Fibroblast of gingiva (primary cell): ENCODE measurements around the gene APOE.
"Not testable (repeated sequence)": the region's sequence is repeated elsewhere in the genome, so short reads cannot be mapped to it uniquely, and the experiment has no call there.

Experiments used
- DNase-seq: peaks from one replicate; pipeline ENCODE4 v3.0.0-alpha.2; 2011; ENCODE audit warnings: low read depth

Gene APOE

DNA sequence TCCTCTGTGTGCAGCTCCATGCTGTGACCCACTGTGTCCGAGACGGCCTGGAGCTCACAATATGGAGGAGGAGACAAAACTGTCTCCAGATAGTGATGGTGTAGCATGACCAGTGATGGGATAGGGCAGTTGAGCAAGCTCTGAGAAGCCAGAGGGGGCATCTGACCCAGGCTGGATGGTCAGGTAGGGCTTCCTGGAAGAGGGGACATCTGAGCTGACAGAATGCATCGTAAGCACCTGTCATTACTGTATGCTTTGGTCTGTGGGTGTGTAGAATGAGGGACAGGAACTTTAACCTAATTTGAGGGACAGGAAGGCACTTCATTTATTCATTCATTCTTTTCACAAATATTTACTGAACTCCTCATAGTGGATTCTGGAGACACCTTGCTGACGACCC is 21.0 kb upstream of the APOE start:
- DNase-seq, result no peak

DNA sequence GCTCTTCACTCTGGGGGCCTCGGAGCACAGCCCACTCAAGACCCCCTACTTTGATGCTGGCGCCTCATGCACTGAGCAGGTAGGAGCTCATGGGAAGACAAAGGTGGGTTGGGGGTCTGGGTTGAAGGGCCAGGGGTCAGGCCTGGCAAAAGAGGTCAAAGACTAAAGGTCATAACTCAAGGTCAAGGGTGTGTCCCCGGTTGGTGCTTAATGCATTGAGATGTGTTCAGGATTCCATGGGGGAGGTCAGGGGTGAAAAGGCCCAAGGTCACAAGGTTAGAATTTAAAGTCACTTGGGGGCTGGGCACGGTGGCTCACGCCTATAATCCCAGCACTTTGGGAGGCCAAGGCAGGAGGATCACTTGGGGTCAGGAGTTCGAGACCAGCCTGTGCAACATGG is 19.5 kb upstream of the APOE start:
- DNase-seq, result no peak

DNA sequence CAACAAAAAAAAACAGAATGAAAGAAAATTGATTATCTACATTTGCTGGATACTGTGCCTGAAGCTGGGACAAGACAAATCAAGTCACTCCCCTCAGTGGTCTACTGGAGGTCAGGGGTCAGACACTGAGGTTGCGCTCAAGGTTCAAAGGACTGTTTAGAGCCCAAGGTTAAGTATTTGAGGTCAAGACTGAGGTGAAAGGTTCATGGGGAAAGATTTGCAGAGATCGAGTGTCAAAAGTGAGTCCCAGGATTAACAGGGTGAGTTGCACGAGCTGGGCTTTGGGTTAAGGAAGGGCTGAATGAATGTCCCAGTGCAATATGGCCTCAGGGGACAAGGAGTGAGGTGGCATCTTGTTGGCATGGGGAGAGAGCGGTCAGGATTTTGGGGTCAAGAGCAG is 17.9 kb upstream of the APOE start:
- no peak for DNase-seq

DNA sequence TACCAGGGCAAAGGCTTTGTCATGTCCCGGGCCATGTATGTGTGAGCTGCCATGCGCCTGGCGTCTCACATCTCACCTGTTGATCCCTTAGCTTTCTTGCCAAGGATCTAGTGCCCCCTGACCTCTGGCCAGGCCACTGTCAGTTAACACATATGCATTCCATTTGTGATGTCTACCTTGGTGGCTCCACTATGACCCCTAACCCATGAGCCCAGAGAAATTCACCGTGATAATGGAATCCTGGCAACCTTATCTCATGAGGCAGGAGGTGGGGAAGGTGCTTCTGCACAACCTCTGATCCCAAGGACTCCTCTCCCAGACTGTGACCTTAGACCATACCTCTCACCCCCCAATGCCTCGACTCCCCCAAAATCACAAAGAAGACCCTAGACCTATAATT is 17.3 kb upstream of the APOE start:
- DNase-seq, result not testable (repeated sequence)

DNA sequence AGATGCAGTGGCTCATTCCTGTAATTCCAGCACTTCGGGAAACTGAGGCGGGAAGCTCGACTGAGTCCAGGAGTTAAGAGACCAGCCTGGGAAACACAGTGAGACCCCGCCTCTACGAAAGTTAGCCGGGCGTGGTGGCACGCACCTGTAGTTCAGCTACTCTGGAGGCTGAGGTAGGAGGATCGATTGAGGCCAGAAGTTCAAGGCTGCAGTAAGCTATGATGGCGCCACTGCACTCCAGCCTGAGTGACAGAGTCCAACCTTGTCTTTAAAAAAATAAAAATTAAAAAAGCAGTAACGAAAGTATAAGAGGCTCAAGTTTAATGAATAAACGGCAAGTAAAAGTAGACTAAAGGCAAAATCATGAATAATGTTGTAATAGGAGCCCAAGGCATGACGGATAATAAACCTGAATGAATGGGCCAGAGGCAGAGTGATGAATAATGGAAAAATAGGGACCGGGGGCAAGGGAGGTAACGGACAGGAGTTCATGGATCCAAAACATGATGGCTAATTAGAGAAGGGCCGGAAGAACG is 15.7 kb upstream of the APOE start:
- DNase-seq, result no peak

DNA sequence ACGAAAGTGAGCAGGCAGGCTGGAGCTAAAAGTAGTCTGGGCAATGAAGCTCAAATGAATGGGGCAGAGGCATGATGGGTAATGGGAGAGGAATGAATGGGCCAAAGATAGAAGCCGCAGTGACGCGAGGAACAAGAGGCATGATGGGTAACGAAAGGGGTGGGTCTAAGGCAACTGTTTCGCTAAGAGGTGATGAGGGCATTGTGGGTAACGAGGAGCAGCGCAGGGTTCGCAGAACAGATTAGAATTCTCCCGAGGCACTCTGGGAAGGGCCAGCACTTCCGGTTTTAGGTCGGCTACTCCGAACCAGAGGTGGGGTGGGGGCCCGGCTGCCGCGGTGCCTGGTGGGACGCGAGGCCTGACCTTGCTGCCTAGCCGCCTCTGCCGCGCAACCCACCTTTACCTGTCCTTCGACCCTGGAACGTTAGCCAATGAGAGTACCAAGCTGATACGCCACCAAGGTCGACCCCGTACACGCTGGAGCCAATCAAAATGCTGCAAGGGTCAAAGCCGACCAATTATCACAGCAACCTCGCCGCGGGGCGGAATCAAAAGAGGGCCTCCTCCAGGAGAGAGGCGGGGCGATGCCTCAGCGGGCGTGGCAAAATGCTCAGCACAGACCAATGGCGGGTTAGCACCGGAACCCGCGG is 15.1 kb upstream of the APOE start:
- peak; percentile 100 for DNase-seq

DNA sequence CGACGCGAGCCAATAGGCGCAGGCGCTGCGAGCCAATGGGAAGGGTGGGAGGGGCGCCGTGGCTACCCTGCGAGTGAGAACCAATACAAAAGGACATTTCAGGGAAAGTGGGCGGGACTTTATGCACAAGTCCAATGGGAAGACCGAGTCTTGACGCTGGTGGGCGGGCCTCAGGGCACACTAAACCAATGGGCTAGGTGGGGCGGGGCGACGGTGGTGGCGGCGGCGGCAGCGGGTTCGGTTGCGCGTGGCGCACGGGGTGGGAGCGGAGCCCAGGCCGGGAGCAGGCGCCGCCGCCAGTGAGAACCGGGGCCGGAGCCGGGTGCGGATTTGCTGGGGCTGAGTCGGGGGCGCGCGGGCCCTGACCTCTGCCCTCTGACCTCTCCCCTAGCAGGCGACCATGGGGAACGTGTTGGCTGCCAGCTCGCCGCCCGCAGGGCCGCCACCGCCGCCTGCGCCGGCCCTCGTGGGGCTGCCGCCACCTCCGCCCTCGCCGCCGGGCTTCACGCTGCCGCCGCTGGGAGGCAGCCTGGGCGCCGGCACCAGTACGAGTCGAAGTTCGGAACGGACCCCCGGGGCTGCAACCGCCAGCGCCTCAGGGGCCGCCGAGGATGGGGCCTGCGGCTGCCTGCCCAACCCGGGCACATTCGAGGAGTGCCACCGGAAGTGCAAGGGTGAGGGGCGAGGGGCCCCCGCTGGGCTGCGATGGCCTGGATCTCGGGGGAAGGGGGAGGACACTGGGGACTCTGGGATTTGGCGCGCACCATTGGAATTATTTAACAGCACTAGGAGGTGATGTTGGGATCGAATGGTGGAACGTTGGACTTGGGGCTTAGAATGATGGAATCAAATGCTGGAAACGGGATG is 14.3 kb upstream of the APOE start, which contains the start of gene TOMM40:
TOMM40 (plus strand) TSS at position 239 of the 867 bp plus-strand sequence; CDS start at position 401, 162 bp downstream.
- DNase-seq, result no peak

DNA sequence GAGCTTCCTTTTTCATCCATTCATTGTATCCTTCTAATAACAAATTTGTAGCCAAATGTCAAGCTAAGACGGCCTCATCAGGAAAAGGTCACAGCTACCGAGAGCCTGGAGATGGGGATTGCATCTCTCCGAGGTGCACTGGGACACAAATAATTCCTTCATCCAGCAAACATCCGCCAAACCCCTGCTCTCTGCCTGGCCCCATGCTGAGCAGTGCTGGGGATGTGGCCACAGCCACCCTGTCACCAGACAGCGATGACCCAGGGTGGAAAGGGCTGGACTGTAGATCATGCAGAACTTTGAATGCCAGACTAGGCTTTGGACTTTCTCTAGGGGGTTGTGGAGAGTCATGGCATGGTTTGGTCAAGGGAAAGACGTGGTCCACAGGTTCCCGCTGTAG is 12.7 kb upstream of the APOE start:
- DNase-seq, result no peak

DNA sequence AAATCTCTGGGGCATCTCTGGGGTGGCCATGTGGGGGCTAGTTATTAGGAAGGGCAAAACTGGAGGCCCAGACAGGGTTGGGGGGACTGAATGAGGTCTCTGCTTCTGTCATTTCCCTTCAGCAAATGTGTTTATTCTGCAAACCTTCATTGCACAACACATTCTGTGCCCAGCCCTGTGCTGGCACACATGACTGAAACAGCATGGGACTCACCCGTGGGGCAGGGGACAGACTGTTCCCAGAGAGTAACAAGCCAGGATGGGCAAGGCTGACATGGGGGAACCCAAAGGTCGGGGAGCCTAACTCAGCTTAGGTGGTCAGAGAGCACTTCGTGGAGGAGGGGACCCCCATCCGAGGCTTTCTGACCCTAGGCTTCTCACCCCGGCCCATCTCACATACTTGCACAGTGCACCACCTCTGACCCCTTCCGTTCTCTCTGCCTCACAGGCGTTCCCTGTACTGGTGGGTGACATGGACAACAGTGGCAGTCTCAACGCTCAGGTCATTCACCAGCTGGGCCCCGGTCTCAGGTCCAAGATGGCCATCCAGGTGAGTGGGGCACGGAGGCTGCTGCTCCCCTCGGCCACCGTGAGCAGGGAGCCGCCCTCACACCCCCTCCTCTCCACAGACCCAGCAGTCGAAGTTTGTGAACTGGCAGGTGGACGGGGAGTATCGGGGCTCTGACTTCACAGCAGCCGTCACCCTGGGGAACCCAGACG is 12.1 kb upstream of the APOE start:
- no peak for DNase-seq

DNA sequence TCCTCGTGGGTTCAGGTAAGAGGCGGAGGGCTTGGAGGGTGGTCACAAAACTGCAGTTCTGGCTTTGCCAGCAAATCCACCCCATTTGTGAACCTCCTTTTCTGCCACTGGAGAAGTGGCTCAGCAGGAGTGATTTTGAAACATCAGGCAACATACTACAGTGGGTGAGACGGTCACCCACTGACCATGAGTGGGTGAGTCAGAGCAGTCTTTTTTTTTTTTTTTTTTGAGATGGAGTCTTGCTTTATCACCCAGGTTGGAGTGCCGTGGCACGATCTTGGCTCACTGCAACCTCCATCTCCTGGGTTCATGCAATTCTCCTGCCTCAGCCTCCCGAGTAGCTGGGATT is 11.6 kb upstream of the APOE start:
- DNase-seq, result no peak

DNA sequence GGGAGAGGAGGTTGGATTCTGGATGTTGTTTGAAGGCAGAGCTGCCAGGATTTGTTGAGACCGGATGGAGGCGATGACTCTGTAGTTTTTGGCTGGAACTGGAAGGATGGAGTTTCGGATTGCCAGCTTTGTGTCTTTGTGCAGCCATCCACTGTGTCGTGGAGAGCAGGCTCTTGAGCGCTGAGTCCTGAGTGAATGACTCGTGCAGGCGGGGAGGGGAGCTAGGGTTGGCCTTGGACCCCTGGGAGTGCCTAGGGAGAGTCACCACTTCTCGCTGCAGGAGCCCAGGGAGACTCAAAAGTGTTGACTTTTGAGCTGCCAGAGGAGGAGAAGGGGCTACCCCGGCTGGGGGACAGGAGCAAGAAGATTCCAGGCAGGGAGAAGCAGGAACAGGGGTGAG is 10.7 kb upstream of the APOE start:
- no peak for DNase-seq

DNA sequence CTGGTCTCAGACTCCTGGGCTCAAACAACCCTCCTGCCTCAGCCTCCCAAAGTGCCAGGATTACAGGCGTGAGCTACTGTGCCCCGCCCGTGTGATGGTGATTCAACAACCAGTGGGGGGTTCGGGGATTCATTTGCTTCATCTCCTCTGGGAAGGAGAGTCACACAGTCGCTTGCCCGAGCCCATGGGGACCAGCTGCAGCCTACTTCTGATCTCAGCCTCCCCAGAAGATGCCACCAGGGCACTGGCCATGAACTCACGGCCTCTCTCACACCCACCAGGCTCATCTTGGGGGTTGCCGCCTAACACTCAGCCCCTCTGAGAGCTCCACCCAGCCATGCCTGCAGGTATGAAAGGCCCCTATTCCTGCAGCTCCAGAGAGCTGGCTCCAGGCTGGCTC is 7.8 kb upstream of the APOE start:
- no peak for DNase-seq

DNA sequence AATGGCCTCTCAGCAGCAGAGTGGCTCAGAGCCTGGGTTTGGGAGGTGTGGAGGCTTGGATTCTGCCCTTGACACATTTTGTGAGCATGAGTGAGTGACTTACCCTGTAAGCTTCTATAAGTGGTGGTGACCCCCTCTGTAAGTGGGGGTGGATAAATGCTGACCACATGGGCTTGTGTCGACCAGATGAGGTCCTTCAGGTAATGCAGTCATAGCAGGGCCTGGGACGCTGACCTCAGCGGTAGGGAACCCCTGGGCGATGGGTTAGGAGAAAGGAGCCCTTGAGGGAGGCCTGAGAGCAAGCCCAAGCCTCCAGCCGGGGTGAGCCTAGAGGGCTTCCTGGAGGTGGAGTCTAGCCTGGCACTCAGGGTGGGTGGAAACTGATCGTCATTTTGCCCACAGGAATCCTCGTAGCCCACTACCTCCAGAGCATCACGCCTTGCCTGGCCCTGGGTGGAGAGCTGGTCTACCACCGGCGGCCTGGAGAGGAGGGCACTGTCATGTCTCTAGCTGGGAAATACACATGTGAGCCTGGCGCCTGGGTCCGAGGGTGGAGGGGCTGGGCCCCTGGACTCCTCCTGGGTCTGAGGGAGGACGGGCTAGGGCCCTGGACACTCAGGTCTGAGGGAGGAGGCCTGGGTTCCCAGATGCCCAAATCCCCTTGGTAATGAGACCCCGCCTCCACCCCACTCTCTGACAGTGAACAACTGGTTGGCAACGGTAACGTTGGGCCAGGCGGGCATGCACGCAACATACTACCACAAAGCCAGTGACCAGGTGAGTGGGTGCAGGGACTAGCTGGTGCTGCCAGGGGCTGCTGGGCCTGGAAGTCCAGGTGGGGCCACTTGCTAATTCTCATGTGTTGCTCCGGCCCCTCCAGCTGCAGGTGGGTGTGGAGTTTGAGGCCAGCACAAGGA is 5.0 kb upstream of the APOE start:
- DNase-seq, result no peak

DNA sequence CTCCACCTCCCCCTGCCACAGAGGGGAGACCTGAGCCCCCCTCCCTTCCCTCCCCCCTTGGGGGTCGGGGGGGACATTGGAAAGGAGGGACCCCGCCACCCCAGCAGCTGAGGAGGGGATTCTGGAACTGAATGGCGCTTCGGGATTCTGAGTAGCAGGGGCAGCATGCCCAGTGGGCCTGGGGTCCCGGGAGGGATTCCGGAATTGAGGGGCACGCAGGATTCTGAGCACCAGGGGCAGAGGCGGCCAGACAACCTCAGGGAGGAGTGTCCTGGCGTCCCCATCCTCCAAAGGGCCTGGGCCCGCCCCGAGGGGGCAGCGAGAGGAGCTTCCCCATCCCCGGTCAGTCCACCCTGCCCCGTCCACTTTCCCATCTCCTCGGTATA is 2.4 kb upstream of the APOE start:
- no peak for DNase-seq

DNA sequence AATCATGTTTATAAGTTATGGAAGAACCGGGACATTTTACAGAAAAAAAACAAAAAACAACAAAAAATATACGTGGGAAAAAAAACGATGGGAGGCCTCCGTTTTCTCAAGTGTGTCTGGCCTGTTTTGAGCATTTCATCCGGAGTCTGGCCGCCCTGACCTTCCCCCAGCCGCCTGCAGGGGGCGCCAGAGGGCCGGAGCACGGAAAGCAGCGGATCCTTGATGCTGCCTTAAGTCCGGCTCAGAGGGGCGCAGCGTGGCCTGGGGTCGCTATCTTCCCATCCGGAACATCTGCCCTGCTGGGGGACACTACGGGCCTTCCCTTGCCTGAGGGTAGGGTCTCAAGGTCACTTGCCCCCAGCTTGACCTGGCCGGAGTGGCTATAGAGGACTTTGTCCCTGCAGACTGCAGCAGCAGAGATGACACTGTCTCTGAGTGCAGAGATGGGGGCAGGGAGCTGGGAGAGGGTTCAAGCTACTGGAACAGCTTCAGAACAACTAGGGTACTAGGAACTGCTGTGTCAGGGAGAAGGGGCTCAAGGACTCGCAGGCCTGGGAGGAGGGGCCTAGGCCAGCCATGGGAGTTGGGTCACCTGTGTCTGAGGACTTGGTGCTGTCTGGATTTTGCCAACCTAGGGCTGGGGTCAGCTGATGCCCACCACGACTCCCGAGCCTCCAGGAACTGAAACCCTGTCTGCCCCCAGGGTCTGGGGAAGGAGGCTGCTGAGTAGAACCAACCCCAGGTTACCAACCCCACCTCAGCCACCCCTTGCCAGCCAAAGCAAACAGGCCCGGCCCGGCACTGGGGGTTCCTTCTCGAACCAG is 1.8 kb upstream of the APOE start:
- peak; percentile 50 for DNase-seq

DNA sequence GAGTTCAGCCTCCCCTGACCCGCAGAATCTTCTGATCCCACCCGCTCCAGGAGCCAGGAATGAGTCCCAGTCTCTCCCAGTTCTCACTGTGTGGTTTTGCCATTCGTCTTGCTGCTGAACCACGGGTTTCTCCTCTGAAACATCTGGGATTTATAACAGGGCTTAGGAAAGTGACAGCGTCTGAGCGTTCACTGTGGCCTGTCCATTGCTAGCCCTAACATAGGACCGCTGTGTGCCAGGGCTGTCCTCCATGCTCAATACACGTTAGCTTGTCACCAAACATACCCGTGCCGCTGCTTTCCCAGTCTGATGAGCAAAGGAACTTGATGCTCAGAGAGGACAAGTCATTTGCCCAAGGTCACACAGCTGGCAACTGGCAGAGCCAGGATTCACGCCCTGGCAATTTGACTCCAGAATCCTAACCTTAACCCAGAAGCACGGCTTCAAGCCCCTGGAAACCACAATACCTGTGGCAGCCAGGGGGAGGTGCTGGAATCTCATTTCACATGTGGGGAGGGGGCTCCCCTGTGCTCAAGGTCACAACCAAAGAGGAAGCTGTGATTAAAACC is 1.1 kb upstream of the APOE start:
- DNase-seq, result no peak

DNA sequence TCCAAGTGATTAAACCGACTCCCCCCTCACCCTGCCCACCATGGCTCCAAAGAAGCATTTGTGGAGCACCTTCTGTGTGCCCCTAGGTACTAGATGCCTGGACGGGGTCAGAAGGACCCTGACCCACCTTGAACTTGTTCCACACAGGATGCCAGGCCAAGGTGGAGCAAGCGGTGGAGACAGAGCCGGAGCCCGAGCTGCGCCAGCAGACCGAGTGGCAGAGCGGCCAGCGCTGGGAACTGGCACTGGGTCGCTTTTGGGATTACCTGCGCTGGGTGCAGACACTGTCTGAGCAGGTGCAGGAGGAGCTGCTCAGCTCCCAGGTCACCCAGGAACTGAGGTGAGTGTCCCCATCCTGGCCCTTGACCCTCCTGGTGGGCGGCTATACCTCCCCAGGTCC is 2.0 kb downstream of the APOE start:
- DNase-seq, result no peak

DNA sequence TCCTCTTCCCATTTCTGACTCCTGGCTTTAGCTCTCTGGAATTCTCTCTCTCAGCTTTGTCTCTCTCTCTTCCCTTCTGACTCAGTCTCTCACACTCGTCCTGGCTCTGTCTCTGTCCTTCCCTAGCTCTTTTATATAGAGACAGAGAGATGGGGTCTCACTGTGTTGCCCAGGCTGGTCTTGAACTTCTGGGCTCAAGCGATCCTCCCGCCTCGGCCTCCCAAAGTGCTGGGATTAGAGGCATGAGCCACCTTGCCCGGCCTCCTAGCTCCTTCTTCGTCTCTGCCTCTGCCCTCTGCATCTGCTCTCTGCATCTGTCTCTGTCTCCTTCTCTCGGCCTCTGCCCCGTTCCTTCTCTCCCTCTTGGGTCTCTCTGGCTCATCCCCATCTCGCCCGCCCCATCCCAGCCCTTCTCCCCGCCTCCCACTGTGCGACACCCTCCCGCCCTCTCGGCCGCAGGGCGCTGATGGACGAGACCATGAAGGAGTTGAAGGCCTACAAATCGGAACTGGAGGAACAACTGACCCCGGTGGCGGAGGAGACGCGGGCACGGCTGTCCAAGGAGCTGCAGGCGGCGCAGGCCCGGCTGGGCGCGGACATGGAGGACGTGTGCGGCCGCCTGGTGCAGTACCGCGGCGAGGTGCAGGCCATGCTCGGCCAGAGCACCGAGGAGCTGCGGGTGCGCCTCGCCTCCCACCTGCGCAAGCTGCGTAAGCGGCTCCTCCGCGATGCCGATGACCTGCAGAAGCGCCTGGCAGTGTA is 2.7 kb downstream of the APOE start:
- no peak for DNase-seq

DNA sequence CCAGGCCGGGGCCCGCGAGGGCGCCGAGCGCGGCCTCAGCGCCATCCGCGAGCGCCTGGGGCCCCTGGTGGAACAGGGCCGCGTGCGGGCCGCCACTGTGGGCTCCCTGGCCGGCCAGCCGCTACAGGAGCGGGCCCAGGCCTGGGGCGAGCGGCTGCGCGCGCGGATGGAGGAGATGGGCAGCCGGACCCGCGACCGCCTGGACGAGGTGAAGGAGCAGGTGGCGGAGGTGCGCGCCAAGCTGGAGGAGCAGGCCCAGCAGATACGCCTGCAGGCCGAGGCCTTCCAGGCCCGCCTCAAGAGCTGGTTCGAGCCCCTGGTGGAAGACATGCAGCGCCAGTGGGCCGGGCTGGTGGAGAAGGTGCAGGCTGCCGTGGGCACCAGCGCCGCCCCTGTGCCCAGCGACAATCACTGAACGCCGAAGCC is 3.3 kb downstream of the APOE start:
- no peak for DNase-seq

DNA sequence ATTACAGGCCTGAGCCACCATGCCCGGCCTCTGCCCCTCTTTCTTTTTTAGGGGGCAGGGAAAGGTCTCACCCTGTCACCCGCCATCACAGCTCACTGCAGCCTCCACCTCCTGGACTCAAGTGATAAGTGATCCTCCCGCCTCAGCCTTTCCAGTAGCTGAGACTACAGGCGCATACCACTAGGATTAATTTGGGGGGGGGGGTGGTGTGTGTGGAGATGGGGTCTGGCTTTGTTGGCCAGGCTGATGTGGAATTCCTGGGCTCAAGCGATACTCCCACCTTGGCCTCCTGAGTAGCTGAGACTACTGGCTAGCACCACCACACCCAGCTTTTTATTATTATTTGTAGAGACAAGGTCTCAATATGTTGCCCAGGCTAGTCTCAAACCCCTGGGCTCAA is 4.2 kb downstream of the APOE start:
- DNase-seq, result no peak
